Neuronal stem cell (in vitro differentiated cells): ENCODE results near the gene PGM1.

ENCODE experiments used
- DNase-seq: peaks from one replicate; pipeline ENCODE4 v3.0.0-alpha.2; 2013; ENCODE audit warnings: low spot score
- H2AFZ ChIP-seq: one replicate; pipeline ENCODE4 v1.6.1; 2013; ENCODE audit warnings: mild to moderate bottlenecking, low read length, inconsistent platforms
- H2AK5ac ChIP-seq: 2 replicates; pipeline ENCODE4 v1.6.1; 2013; ENCODE audit warnings: low read depth, mild to moderate bottlenecking, inconsistent platforms, low read length, moderate library complexity, mixed read lengths
- H2BK120ac ChIP-seq: 2 replicates; pipeline ENCODE4 v1.6.1; 2013; ENCODE audit warnings: low read depth, mild to moderate bottlenecking, inconsistent platforms, low read length, moderate library complexity, mixed read lengths
- H2BK12ac ChIP-seq: one replicate; pipeline ENCODE4 v1.6.1; 2013; ENCODE audit warnings: low read length, inconsistent platforms
- H2BK15ac ChIP-seq: 2 replicates; pipeline ENCODE4 v1.6.1; 2013; ENCODE audit warnings: mild to moderate bottlenecking, low read length, inconsistent platforms, mixed read lengths
- H2BK5ac ChIP-seq: one replicate; pipeline ENCODE4 v1.6.1; 2013; ENCODE audit warnings: inconsistent platforms, mild to moderate bottlenecking, low read length, moderate library complexity
- H3K14ac ChIP-seq: one replicate; pipeline ENCODE4 v1.6.1; 2013; ENCODE audit warnings: low read length, inconsistent platforms
- H3K18ac ChIP-seq: 2 replicates; pipeline ENCODE4 v1.6.1; 2013; ENCODE audit warnings: low read length, inconsistent platforms
- H3K23ac ChIP-seq: 2 replicates; pipeline ENCODE4 v1.6.1; 2013; ENCODE audit warnings: low read depth, mild to moderate bottlenecking, mixed read lengths, low read length, inconsistent platforms; ENCODE audit not compliant: poor library complexity
- H3K27ac ChIP-seq: replicated peaks from 3 replicates; pipeline ENCODE4 v1.5.1; 2013; ENCODE audit warnings: low read length, inconsistent platforms
- H3K27me3 ChIP-seq, 3 experiments: 2 replicates each; pipeline ENCODE4 v1.6.1; 2013; ENCODE audit warnings: low read length in 3 of 3, mild to moderate bottlenecking in 2 of 3, inconsistent platforms in 1 of 3, low read depth in 1 of 3, mixed read lengths in 1 of 3, moderate library complexity in 1 of 3; ENCODE audit not compliant: control insufficient read depth in 3 of 3, insufficient read depth in 3 of 3
- H3K36me3 ChIP-seq, 2 donors: replicated peaks in 1 of 2; 2 replicates each; pipeline ENCODE4 v1.6.1; 2013; ENCODE audit warnings: low read length in 2 of 2; ENCODE audit not compliant: control insufficient read depth in 2 of 2, insufficient read depth in 2 of 2
- H3K4ac ChIP-seq: 2 replicates; pipeline ENCODE4 v1.6.1; 2013; ENCODE audit warnings: inconsistent platforms, mild to moderate bottlenecking, low read length, moderate library complexity
- H3K4me1 ChIP-seq, 2 donors: 1 replicate in 1 of 2; 2 replicates in 1 of 2; pipeline ENCODE4 v1.6.1; 2013; ENCODE audit warnings: low read length in 2 of 2, low read depth in 1 of 2; ENCODE audit not compliant: control insufficient read depth in 2 of 2, insufficient read depth in 1 of 2
- H3K4me2 ChIP-seq: one replicate; pipeline ENCODE4 v1.6.1; 2013; ENCODE audit warnings: mild to moderate bottlenecking, low read length, inconsistent platforms; ENCODE audit not compliant: insufficient read depth, poor library complexity, severe bottlenecking
- H3K4me3 ChIP-seq, 2 donors: 2 replicates each; pipeline ENCODE4 v1.5.1; 2013; ENCODE audit warnings: low read length in 2 of 2, mild to moderate bottlenecking in 2 of 2, inconsistent platforms in 1 of 2, moderate library complexity in 1 of 2
- H3K79me1 ChIP-seq: one replicate; pipeline ENCODE4 v1.6.1; 2013; ENCODE audit warnings: low read depth, mild to moderate bottlenecking, inconsistent platforms, low read length, moderate library complexity
- H3K9ac ChIP-seq: one replicate; pipeline ENCODE4 v1.6.1; 2013; ENCODE audit warnings: mild to moderate bottlenecking, low read depth, low read length, inconsistent platforms; ENCODE audit not compliant: poor library complexity
- H3K9me3 ChIP-seq, 2 donors: replicated peaks in 1 of 2; 2 replicates each; pipeline versions ENCODE3 to v1.6.1; 2013; ENCODE audit warnings: low read length in 2 of 2, mild to moderate bottlenecking in 2 of 2, inconsistent platforms in 1 of 2, low read depth in 1 of 2, mixed read lengths in 1 of 2, moderate library complexity in 1 of 2; ENCODE audit not compliant: control insufficient read depth in 2 of 2, insufficient read depth in 1 of 2
- H4K8ac ChIP-seq: one replicate; pipeline ENCODE4 v1.6.1; 2013; ENCODE audit warnings: low read depth, mild to moderate bottlenecking, inconsistent platforms, low read length, moderate library complexity
- H4K91ac ChIP-seq: one replicate; pipeline ENCODE4 v1.6.1; 2013; ENCODE audit warnings: low read length, low read depth, mild to moderate bottlenecking, inconsistent platforms; ENCODE audit not compliant: poor library complexity
- WGBS, 2 donors: extraction: QIAGEN DNeasy Blood & Tissue Kit; methylation state at CpG; one replicate each; pipeline ENCODE4 v1.1.7; 2013; ENCODE audit warnings: missing lambda C conversion rate in 2 of 2, mixed read lengths in 1 of 2; ENCODE audit not compliant: insufficient read length in 2 of 2, insufficient replicate concordance in 1 of 2; ENCODE audit errors: extremely low coverage in 2 of 2; 5-methylcytosine and 5-hydroxymethylcytosine counted together

The PGM1 gene

DNA sequence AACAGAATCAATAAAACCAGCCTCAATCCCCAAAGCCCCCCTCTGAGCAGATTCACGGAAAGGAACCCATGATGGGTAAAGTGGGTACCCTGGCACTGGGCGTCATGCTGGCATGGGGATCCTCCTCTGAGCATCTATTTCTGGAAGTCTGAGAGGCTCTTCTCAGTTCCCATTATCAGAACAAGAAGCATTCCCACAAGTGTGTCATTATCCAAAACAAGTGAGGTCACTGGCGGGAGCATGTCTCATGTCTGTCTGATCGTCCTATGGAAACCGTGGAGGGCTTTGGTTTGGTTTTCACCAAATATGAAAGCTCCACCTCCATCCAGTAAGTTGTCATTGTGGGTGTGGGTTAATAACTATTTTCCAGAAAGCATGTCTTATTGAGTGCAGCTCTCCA is 70.7 kb downstream of the PGM1 start:
- no peak overlapping the region for H3K4ac ChIP-seq
- H3K18ac ChIP-seq: no peak overlapping the region
- DNase-seq: no peak
- H3K4me3 ChIP-seq: no peak overlapping the region
- no peaks in the 10 kb centered on the region for H3K27me3 ChIP-seq
- no peak overlapping the region for H2BK12ac ChIP-seq
- H3K4me1 ChIP-seq: peaks cover 0 to 3% of the 10 kb centered on the region in 2 donors
- no peak overlapping the region for H4K91ac ChIP-seq
- no peak overlapping the region for H3K14ac ChIP-seq
- H4K8ac ChIP-seq: no peak overlapping the region
- no peak overlapping the region for H3K23ac ChIP-seq
- no peaks in the 10 kb centered on the region for H3K9me3 ChIP-seq
- H3K36me3 ChIP-seq: no peaks in the 10 kb centered on the region
- no peak overlapping the region for H2BK120ac ChIP-seq
- no peak overlapping the region for H3K4me2 ChIP-seq
- H3K79me1 ChIP-seq: no peaks in the 10 kb centered on the region
- no peak overlapping the region for H2BK15ac ChIP-seq
- no peak overlapping the region for H2AFZ ChIP-seq
- no peak overlapping the region for H3K27ac ChIP-seq
- no peak overlapping the region for H2AK5ac ChIP-seq
- no peak overlapping the region for H2BK5ac ChIP-seq
- H3K9ac ChIP-seq: no peak overlapping the region
- no CpG with 5 or more reads among the region's 5 CpGs for WGBS, 2 donors

DNA sequence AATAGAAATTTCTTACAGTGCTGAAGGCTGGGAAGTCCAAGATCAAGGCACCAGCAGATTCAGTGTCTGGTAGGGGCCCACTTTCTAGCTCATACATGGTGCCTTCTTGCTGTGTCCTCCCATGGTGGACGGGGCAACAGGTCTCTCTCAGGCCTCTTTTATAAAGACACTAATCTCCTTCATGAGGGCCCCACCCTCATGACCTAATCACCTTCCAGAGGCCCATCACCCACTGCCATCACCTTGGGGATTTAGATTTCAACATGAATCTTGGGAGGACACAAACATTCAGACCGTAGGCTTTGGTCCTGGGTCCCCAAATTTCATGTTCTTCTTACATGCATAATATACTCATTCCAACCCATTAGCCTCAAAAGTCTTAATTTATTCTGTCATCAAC is 71.5 kb downstream of the PGM1 start:
- Histone ChIP-seq H3K14ac (no peak overlapping the region), H3K9ac (no peak overlapping the region), H3K23ac (no peak overlapping the region), H2BK120ac (no peak overlapping the region), H2AFZ (no peak overlapping the region), H4K8ac (no peak overlapping the region), H3K4ac (no peak overlapping the region), H2BK5ac (no peak overlapping the region), H2BK12ac (no peak overlapping the region), H3K36me3 (no peaks in the 10 kb centered on the region), H3K4me3 (no peak overlapping the region), H2BK15ac (no peak overlapping the region), H3K27ac (no peak overlapping the region), H3K4me1 (peaks cover 0 to 3% of the 10 kb centered on the region in 2 donors), H2AK5ac (no peak overlapping the region), H3K27me3 (no peaks in the 10 kb centered on the region), H3K9me3 (no peaks in the 10 kb centered on the region), H3K4me2 (no peak overlapping the region), H3K18ac (no peak overlapping the region), H3K79me1 (no peaks in the 10 kb centered on the region), H4K91ac (no peak overlapping the region)
- DNase-seq: no peak
- WGBS, 2 donors: no CpG with 5 or more reads among the region's 2 CpGs

DNA sequence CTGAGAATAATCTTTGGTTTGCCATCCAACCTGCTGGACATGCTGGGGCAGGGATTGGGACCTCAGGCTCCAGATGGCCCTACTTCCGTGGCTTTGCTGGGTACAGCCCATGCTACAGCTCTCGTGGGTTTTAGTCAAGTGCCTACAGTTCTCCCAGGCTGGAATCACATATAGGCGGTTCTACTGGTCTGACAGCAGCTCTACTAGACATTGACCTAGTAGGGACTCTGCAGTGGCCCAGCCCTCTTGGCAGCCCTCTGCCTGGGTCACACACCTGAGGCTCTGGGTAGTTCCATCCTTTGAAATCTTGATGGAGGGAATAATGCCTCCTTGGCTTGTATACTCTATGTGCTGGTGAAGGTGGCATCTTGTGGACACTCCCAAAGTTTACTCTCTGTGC is 72.2 kb downstream of the PGM1 start:
- no peak overlapping the region for H4K91ac ChIP-seq
- no peak overlapping the region for H3K4me3 ChIP-seq
- no peak overlapping the region for H2BK15ac ChIP-seq
- H3K4ac ChIP-seq: no peak overlapping the region
- no peaks in the 10 kb centered on the region for H3K9me3 ChIP-seq
- no peak overlapping the region for H3K23ac ChIP-seq
- no peaks in the 10 kb centered on the region for H3K36me3 ChIP-seq
- H3K14ac ChIP-seq: no peak overlapping the region
- no peak overlapping the region for H3K27ac ChIP-seq
- H3K27me3 ChIP-seq: no peaks in the 10 kb centered on the region
- no CpG with 5 or more reads among the region's 3 CpGs for WGBS, 2 donors
- H2BK5ac ChIP-seq: no peak overlapping the region
- H3K79me1 ChIP-seq: no peaks in the 10 kb centered on the region
- no peak overlapping the region for H2BK12ac ChIP-seq
- H2BK120ac ChIP-seq: no peak overlapping the region
- H3K18ac ChIP-seq: no peak overlapping the region
- DNase-seq: no peak
- no peak overlapping the region for H3K9ac ChIP-seq
- H2AK5ac ChIP-seq: no peak overlapping the region
- no peak overlapping the region for H3K4me2 ChIP-seq
- no peak overlapping the region for H2AFZ ChIP-seq
- no peak overlapping the region for H4K8ac ChIP-seq
- H3K4me1 ChIP-seq: peaks cover 0 to 3% of the 10 kb centered on the region in 2 donors

DNA sequence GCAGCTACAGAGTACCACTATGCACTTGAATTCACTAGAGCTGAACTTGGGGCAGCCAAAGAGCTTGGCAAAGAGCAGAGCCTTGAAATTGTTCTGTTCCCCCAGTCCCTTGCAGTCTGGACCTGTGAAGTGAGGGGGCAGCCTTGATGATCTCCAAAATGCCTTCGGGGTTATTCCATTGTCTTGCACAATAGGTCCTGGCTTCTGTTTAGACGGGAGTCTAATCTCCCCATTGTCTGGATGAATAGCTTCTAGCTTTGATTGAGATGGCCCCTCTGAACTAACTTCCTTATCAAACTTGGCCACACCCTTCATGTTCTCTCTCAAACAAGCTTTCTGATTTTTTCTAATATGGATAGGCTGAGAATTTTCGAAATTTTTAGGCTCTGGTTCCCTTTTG is 72.6 kb downstream of the PGM1 start:
- H3K9ac ChIP-seq: no peak overlapping the region
- no peak overlapping the region for H2BK5ac ChIP-seq
- no peaks in the 10 kb centered on the region for H3K9me3 ChIP-seq
- no peak overlapping the region for H4K8ac ChIP-seq
- H3K4ac ChIP-seq: no peak overlapping the region
- no peak overlapping the region for H2AFZ ChIP-seq
- no peak overlapping the region for H3K27ac ChIP-seq
- H3K4me1 ChIP-seq: peaks cover 0 to 3% of the 10 kb centered on the region in 2 donors
- DNase-seq: peak; percentile 11
- H2BK15ac ChIP-seq: no peak overlapping the region
- H4K91ac ChIP-seq: no peak overlapping the region
- H3K18ac ChIP-seq: no peak overlapping the region
- WGBS, 2 donors: no CpG with 5 or more reads among the region's 3 CpGs
- H3K27me3 ChIP-seq: no peaks in the 10 kb centered on the region
- H2BK12ac ChIP-seq: no peak overlapping the region
- H3K4me2 ChIP-seq: no peak overlapping the region
- no peak overlapping the region for H2AK5ac ChIP-seq
- H3K36me3 ChIP-seq: no peaks in the 10 kb centered on the region
- H3K23ac ChIP-seq: no peak overlapping the region
- no peak overlapping the region for H3K14ac ChIP-seq
- H3K79me1 ChIP-seq: no peaks in the 10 kb centered on the region
- no peak overlapping the region for H2BK120ac ChIP-seq
- no peak overlapping the region for H3K4me3 ChIP-seq
